HL-60/S4 (cell line): Measurements from ENCODE around the gene ELMO3.

Source experiments
- in situ Hi-C: fragments of 300-500 bp; cut with MboI; formaldehyde crosslinking; loops from 2 replicates; pipeline ENCODE4 v1.14.3; 2022; ENCODE audit warnings: low sequenced_read_pairs

The ELMO3 gene

DNA sequence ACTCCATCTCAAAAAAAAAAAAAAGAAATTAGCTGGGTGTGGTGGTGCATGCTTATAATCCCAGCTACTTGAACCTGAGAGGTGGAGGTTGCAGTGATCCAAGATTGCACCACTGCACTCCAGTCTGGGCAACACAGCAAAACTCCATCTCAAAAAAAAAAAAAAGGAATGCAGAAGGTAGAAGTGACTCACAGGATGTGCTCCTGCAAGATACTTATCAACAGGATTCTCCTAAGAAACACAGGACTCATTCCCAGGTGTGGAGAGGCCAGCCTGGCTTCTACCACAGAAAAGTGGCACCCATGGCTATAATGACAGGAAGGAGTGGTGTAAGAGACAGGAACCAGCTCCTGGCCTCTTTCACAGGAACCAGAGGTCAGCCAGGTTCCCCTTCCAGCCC lies 13.8 kb downstream of the ELMO3 start:
- in situ Hi-C loops = no loop called here

DNA sequence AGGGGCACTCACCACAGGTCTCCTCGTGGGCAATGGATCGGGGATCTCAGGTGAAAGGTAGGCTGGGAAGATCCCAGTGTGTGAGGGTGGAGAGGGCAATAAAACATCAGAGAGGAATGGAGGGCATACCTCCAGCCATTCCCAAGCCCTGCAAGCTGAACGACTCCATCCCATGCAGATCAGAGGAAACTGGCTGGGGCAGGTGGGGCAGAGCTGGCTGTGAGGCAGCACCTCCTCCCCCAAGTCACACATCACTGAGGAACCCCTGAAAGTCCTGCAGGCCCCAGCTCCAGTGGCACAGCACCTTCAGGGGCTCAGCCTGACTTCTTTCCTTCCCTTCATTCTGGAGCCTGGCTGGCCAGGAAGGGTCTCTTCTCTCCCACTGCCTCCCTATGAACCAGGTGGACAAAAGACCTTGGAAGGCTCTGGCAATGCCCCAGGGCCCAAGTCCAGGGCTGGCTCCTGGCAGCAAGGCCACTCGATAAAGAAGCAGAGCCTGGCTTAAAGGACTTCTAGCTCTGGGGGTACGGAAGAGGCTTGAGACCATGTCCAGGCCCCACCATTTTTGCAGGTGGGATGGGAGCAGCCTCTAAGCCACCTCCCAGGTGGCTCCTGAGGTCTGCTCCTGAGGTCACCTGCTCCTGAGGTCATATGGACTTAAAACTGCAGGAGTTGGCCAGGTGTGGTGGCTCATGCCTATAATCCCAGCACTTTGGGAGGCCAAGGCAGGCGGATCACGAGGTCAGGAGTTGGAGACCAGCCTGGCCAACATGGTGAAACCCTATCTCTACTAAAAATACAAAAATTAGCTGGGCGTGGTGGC lies 14.5 kb downstream of the ELMO3 start:
- in situ Hi-C loops = no loop called here

DNA sequence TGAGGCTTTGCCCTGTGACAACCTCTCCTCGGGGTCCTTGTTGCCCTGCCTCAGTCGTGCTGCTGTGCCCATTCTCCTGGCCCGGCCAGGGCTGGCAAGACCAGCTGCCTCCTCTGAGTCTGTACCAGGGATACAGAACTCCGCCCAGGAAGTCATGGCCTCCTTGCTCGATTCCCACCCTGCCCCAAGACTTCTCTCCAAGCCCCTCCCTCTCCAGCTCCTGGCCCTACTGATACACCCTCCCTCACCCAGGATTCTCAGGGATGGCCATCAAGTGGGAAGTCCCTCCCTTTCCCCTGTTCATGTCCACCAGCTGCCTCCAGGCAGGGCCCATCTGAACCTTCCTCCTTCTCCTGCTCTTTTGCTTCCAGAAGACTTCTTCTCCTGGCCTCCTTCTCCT lies 16.8 kb downstream of the ELMO3 start:
- in situ Hi-C loops = no loop called here

DNA sequence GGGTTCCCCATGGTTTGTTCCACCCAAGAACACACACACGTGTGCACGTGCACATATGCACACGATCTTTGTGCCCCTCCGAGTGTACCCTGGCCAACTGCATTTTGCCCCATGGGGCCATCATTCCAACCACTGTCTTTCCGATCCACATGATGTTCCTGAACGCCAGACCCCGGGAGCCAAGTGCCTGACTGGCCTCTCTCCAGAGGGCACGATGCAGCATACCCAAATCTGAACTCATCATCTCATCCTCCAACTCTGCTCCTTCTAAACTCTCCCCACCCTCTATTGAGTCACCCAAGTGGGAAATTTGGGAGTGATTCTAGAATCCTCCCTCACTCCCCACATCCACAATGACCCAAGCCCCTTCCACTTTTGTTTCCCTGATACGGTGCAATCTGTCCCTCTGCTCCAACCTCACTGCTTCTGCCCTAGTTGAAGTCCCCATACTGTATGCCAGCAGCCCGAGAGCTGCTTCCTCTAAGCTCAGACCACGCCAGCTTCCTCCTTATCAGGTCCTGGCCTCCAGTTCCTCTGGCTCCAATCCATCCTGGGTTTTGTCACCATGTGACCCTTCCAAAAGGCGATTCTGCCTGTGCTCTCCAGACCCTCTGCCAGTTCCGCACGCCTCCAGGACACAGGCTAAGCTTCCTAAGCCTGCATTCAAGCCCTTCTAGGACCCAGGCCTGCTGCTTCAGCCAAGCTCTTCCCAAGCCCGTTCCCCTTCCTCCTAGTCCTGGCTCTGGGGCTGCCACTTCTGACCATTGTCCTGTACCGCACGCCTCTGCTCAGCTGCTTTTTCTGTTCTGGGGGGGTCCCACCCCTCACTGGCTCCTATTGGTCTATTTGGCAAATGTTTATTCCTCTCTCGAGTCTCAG lies 17.9 kb downstream of the ELMO3 start:
- in situ Hi-C loops = no loop called here

DNA sequence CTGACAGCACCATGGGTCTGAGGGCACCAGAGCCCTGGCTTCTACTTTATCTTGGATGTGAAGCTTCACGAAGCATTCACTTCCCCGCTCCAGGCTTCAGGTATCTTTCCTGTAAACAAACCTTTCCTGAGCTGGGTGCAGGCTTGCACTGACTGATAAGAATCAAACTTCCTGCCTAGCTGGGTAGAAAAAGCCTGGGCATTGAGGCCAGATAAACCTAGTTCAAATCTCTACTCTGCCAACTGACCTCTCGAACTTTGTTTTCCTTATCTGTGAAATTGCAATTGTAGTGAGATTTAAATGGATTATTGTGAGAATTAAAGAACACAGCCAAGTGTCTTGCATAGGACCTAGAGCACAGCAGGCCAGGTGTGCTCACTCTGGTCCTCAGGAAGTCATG lies 25.1 kb downstream of the ELMO3 start:
- in situ Hi-C loops = no loop called here

- in situ Hi-C loops = no loop called here
Measured at GRCh38 chr16:67226295-67226803, 27.4 kb downstream of the ELMO3 start.

DNA sequence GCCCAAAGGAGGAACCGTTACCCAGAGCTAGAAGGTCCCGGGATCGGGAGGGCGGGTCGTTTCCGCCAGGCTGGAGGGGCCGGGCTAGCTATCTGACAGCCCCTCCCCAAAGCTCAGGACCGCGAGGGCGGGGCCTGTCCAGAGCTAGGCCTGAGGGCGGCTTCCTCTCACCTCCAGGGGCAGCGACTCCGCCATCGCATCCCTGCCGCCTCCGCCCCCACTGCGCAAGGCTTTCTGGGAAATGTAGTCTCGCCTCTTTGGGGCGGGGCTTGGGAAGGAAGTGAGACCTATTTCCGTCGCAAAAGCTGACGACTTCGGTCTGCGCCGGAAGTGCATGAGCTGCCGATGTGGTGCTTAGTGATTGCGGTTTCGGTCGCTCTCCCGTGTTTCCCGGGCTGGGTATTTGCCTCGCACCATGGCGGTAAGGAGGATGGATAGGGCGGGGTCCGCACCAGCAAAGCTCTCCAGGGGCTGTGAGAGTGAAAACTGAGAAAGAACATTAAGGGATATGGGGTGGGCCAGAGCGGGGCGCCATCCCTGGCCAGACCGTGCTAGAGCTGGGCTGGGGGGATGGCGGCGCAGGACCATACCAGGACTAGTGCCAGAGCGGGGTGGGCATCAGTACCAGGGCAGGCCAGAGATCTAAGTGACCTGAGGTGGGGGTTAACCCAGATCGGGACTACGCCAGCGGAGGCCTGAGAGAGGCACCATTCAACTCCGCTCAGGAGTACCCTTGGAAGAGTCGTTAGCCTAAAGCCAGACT lies 28.1 kb downstream of the ELMO3 start, which contains the start of gene TMEM208:
Gene TMEM208 (plus strand): TSS at position 327 of the 763 bp plus-strand sequence. CDS start 89 bp downstream, at position 416.
- in situ Hi-C loops = no loop called here

- in situ Hi-C loops = no loop called here
Measured at GRCh38 chr16:67227567-67227921, 28.6 kb downstream of the ELMO3 start.

DNA sequence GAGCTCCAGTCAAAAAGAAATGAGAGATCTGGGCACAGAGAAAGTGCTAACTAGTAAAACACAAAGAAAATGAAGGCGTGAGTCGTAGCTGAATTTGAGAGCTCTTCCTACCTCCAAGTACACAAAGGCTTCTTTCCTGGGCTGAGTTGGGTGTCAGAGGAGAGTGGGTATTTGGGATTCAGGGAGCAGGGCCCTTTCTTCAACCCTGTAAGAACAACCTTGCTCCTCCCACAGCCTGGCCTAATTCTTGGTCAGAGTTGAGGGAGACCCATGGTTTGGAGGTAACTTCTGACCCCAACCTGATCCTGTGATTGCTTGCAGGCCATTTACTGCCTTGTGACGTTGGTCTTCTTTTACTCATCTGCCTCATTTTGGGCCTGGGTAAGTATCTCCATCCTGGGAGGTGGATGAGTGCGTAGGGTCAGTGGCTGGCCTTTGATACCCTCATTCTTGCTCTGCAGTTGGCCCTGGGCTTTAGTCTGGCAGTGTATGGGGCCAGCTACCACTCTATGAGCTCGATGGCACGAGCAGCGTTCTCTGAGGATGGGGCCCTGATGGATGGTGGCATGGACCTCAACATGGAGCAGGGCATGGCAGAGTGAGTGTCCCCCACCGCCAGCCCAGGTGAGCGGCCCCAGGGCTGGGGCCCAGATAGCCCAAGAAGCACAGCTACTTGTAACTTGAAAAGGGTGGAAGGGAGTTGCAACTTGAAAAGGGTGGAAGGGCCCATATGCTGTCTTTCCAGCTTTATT lies 29.3 kb downstream of the ELMO3 start:
- in situ Hi-C loops = no loop called here

DNA sequence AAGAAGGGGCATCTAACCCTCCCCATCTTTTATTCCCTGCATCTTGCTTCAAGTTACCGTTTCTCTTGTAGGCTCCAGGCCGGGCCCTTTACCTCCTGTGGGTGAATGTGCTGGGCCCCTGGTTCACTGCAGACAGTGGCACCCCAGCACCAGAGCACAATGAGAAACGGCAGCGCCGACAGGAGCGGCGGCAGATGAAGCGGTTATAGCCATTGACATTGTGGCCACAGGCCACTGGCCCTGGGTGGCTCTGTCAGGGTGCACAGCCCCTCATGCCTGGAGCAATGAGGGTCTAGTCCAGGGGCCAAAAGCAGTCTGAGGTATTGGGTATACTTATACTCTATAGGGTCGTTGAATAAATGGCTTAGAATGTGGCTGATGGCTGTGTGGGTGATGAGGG lies 30.0 kb downstream of the ELMO3 start:
- in situ Hi-C loops = no loop called here

GRCh38 chr16:67229906-67230808 lies 31.2 kb downstream of the ELMO3 start:
- in situ Hi-C loops = no loop called here

DNA sequence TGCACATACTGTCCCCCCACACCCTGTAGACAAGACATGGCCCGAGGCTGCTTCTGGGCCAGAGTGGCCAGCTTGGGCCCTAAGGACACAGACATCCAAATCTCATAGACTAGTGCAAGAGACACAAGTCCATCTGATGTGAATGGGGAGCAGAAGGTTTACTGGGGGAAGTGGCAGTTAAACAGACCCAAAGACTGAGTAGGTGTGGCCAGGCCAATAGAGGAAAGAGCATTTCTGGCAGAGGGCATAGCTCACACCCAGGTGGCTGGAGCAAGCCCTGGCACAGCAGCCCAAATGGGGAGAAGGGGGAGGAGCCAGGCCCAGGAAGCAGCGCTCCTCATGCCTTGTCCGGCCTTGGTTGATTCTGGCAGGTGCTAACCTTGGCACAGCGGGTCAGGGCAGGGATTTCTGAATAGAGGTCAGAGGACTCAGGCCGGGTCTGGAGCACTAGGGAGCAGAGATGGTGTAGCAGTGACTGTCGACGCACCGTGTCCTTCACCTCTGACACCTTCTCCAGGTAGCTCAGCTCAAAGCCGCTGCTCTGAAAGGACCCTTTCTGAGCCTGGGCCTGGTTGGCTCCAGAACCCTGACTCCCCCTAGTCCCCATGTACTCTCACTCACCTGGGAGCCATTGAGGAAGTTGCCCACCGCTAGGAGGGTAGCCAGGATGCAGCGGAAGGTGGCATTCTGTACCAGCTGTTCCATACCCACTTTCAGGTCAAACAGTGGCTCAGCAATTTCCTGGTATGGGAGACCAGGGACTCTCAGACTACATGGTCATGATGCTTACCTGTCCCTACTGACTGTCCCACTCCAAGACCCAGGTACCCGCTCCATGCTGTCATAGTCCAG lies 32.1 kb downstream of the ELMO3 start:
- in situ Hi-C loops = no loop called here

DNA sequence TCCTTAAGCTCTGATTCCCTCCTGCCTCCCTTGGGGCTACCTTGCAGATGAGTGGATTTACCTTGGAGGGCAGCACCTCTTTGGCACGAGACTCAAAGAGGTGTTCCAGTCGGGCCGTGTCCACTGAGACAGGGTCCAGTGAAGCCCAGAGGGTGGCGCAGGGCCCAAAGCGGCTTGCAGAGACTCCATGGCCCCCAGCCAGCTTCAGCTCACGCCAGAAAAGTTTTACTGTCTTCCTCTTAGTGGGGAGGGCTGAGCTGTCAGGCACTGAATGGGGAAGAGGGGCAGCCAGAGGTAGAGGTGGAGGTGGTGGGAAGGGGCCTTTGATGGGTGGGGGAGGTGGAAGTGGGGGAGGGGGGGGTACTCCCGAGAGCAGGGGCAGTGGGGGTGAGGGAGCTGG lies 34.7 kb downstream of the ELMO3 start:
- in situ Hi-C loops = no loop called here

DNA sequence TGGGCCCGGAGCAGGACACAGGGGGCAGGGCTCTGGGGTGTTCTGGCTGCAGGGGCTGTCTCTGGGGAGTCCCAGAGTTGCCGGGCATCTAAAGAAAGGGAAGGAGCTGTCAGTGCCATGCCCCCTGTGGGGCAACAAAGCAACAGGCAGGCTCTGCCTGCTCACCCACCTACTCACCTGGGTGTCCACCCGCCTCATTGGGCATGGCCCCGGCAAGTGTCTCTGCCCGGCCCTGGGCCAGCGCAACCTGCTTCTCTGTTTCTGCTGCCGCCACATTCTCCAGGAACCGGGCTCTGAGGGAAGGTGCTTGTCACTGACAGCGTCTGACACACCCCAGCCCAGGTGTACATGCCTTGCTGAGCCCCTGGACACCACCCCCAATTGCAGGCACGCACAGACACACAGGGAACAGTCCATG lies 35.3 kb downstream of the ELMO3 start:
- in situ Hi-C loops = no loop called here

- in situ Hi-C loops = no loop called here
Measured at GRCh38 chr16:67235816-67236562, 37.1 kb downstream of the ELMO3 start.

GRCh38 chr16:67236563-67237395 lies 37.8 kb downstream of the ELMO3 start:
- in situ Hi-C loops = no loop called here
